Measurements from ENCODE around the gene ATP5ME. TPM values are rescaled to one million over a fixed set of nuclear protein-coding genes. Genes with fewer than 3 reads are reported as not detected.

The ATP5ME gene
- total RNA-seq, 1 experiment from 2014 or later, result 330 TPM

GRCh38 chr4:653080-653821 lies 20.8 kb downstream of the ATP5ME start:
- Histone ChIP-seq H3K36me3 (ENCODE audit: control insufficient read depth in 1 of 2, insufficient read depth in 2 of 2, low read length in 2 of 2) (no peaks in the 10 kb centered on the region), H3K9me3 (ENCODE audit: control insufficient read depth in 1 of 2, insufficient read depth in 1 of 2, low read depth in 1 of 2, low read length in 2 of 2) (no peaks in the 10 kb centered on the region), H3K9ac (ENCODE audit: low read length) (no peak overlapping the region), H4K20me1 (ENCODE audit: insufficient read depth) (no peaks in the 10 kb centered on the region), H3K4me2 (ENCODE audit: low read length) (no peak overlapping the region), H2AFZ (ENCODE audit: low read depth, low read length, poor library complexity, severe bottlenecking) (no peak overlapping the region), H3K4me3 (replicated peaks in 1 of 2; ENCODE audit: low read depth in 1 of 2, low read length in 2 of 2) (no peak overlapping the region), H3K27me3 (ENCODE audit: insufficient read depth, low read length) (no peaks in the 10 kb centered on the region), H3K27ac (ENCODE audit: low read depth, low read length) (no peak overlapping the region), H3K79me2 (ENCODE audit: insufficient read depth, low read length) (no peaks in the 10 kb centered on the region), H3K9me2 (ENCODE audit: insufficient read depth) (no peaks in the 10 kb centered on the region), H3K4me1 (ENCODE audit: control insufficient read depth in 1 of 2, insufficient read depth in 2 of 2, low read length in 2 of 2) (no peaks in the 10 kb centered on the region)
- BruUV-seq (replicated peaks), result no TSS peak
- TF ChIP-seq POLR2AphosphoS5 (IDR thresholded peaks at IDR 0.05; ENCODE audit: low read depth, low read length), result no peak
- TF ChIP-seq CBX3 (IDR thresholded peaks at IDR 0.05; ENCODE audit: low read depth), result no peak
- no peak for TF ChIP-seq EZH2phosphoT487 (IDR thresholded peaks at IDR 0.05; ENCODE audit: borderline replicate concordance)
- TF ChIP-seq ELF1 (IDR thresholded peaks at IDR 0.05; ENCODE audit: borderline replicate concordance, low read depth), result no peak
- TF ChIP-seq, protein P1, sequence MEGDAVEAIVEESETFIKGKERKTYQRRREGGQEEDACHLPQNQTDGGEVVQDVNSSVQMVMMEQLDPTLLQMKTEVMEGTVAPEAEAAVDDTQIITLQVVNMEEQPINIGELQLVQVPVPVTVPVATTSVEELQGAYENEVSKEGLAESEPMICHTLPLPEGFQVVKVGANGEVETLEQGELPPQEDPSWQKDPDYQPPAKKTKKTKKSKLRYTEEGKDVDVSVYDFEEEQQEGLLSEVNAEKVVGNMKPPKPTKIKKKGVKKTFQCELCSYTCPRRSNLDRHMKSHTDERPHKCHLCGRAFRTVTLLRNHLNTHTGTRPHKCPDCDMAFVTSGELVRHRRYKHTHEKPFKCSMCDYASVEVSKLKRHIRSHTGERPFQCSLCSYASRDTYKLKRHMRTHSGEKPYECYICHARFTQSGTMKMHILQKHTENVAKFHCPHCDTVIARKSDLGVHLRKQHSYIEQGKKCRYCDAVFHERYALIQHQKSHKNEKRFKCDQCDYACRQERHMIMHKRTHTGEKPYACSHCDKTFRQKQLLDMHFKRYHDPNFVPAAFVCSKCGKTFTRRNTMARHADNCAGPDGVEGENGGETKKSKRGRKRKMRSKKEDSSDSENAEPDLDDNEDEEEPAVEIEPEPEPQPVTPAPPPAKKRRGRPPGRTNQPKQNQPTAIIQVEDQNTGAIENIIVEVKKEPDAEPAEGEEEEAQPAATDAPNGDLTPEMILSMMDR (IDR thresholded peaks at IDR 0.05 in 2 of 3, conservative IDR thresholded peaks at IDR 0.05 in 1 of 3; ENCODE audit: borderline replicate concordance in 1 of 3, insufficient read depth in 1 of 3, low read depth in 2 of 3, low read length in 2 of 3), result no peak
- DNase-seq (ENCODE audit: low read depth, low spot score) (no peak), ATAC-seq (no peak)
- CTCF ChIA-PET, result no interaction called here
- POLR2A ChIA-PET, result no interaction called here
- RAD21 ChIA-PET (ENCODE audit: low non-redundant PET in 1 of 2, low total read pairs in 2 of 2, uncharacterized antibody in 2 of 2, unreplicated experiment in 2 of 2), result no interaction called here
- intact Hi-C loops (cut with micrococcal nuclease), result no loop called here

DNA sequence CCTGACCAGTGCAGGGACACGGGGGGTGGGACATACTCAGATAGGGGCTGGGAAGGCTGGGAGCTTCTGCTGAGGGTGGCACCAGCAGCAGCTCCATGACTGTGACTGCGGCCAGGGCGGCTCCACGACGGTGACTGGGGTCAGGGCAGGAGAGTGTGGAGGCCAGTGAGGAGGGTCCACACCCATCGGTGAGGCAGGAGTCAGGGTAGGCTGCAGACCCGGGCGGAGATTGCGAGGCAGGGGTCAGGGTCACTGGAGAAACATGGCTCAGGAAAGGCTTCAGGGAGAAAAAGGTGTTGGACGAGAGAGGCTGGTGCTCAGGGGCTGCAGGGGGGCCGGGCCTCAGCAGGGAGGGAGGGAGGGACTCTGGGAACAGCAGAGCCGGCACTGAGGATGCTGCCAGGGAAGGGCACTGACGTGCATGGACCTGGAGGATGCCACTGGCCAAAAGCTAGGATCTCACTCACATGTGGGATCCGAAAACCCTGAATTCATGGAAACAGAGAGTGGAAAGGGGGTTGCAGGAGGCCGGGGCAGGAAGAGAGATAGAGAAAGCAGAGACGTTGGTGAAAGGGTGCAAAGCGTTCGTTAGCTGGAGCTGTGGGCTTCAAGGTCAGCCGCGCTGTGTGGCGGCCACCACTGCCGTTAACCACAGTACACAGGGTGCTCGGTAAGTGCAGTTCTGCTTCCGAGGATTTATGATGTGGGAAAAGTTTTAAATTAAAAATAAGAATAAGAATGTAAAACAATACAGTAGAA lies 22.0 kb downstream of the ATP5ME start:
- H3K36me3 ChIP-seq (ENCODE audit: control insufficient read depth in 1 of 2, insufficient read depth in 2 of 2, low read length in 2 of 2), result no peaks in the 10 kb centered on the region
- H3K4me3 ChIP-seq (replicated peaks in 1 of 2; ENCODE audit: low read depth in 1 of 2, low read length in 2 of 2), result no peak overlapping the region
- H3K9me2 ChIP-seq (ENCODE audit: insufficient read depth), result no peaks in the 10 kb centered on the region
- H3K27me3 ChIP-seq (ENCODE audit: insufficient read depth, low read length), result no peaks in the 10 kb centered on the region
- no peaks in the 10 kb centered on the region for H3K4me1 ChIP-seq (ENCODE audit: control insufficient read depth in 1 of 2, insufficient read depth in 2 of 2, low read length in 2 of 2)
- TF ChIP-seq CEBPB (IDR thresholded peaks at IDR 0.05; ENCODE audit: low read depth), result no peak
- no peak for TF ChIP-seq FOSL1 (IDR thresholded peaks at IDR 0.05; ENCODE audit: low read depth)
- no peak for TF ChIP-seq MAX (IDR thresholded peaks at IDR 0.05)
- TF ChIP-seq SRF (IDR thresholded peaks at IDR 0.05; ENCODE audit: low read depth), result no peak
- TF ChIP-seq, protein P2, sequence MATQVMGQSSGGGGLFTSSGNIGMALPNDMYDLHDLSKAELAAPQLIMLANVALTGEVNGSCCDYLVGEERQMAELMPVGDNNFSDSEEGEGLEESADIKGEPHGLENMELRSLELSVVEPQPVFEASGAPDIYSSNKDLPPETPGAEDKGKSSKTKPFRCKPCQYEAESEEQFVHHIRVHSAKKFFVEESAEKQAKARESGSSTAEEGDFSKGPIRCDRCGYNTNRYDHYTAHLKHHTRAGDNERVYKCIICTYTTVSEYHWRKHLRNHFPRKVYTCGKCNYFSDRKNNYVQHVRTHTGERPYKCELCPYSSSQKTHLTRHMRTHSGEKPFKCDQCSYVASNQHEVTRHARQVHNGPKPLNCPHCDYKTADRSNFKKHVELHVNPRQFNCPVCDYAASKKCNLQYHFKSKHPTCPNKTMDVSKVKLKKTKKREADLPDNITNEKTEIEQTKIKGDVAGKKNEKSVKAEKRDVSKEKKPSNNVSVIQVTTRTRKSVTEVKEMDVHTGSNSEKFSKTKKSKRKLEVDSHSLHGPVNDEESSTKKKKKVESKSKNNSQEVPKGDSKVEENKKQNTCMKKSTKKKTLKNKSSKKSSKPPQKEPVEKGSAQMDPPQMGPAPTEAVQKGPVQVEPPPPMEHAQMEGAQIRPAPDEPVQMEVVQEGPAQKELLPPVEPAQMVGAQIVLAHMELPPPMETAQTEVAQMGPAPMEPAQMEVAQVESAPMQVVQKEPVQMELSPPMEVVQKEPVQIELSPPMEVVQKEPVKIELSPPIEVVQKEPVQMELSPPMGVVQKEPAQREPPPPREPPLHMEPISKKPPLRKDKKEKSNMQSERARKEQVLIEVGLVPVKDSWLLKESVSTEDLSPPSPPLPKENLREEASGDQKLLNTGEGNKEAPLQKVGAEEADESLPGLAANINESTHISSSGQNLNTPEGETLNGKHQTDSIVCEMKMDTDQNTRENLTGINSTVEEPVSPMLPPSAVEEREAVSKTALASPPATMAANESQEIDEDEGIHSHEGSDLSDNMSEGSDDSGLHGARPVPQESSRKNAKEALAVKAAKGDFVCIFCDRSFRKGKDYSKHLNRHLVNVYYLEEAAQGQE (IDR thresholded peaks at IDR 0.05; ENCODE audit: low read depth), result no peak
- TF ChIP-seq POLR2AphosphoS5 (IDR thresholded peaks at IDR 0.05; ENCODE audit: low read depth, low read length), result no peak
- TF ChIP-seq EZH2 (IDR thresholded peaks at IDR 0.05), result no peak
- no peak for TF ChIP-seq EZH2phosphoT487 (IDR thresholded peaks at IDR 0.05; ENCODE audit: borderline replicate concordance)
- BruUV-seq (replicated peaks), result no TSS peak
- H2AFZ ChIP-seq (ENCODE audit: low read depth, low read length, poor library complexity, severe bottlenecking), result no peak overlapping the region
- H3K27ac ChIP-seq (ENCODE audit: low read depth, low read length), result no peak overlapping the region
- no peak overlapping the region for H3K9ac ChIP-seq (ENCODE audit: low read length)
- intact Hi-C loops (cut with micrococcal nuclease), result no loop called here
- no peaks in the 10 kb centered on the region for H4K20me1 ChIP-seq (ENCODE audit: insufficient read depth)
- H3K4me2 ChIP-seq (ENCODE audit: low read length), result no peak overlapping the region
- no peaks in the 10 kb centered on the region for H3K9me3 ChIP-seq (ENCODE audit: control insufficient read depth in 1 of 2, insufficient read depth in 1 of 2, low read depth in 1 of 2, low read length in 2 of 2)
- ChIA-PET RAD21 (ENCODE audit: low non-redundant PET in 1 of 2, low total read pairs in 2 of 2, uncharacterized antibody in 2 of 2, unreplicated experiment in 2 of 2) (no interaction called here), CTCF (no interaction called here), POLR2A (no interaction called here)
- DNase-seq (ENCODE audit: low read depth, low spot score) (no peak), ATAC-seq (no peak)
- no peaks in the 10 kb centered on the region for H3K79me2 ChIP-seq (ENCODE audit: insufficient read depth, low read length)
